Measurements from ENCODE around the gene ZNF33A. TPM values are rescaled to one million over a fixed set of nuclear protein-coding genes. Genes with fewer than 3 reads are reported as not detected.
"Not testable (repeated sequence)": the region's sequence is repeated elsewhere in the genome, so short reads cannot be mapped to it uniquely, and the experiment has no call there.

ZNF33A gene
- total and polyA plus RNA-seq, 2 donors (not counting 3 experiments of a cell fraction or from before 2014, with no cell fraction given), result 4.6 to 13.2 TPM

GRCh38 chr10:38016354-38016753 is 5.9 kb downstream of the ZNF33A start:
- ChIA-PET CTCF (no interaction called here), POLR2A (no interaction called here)
- Histone ChIP-seq H3K36me3 (ENCODE audit: control insufficient read depth in 2 of 2, extremely low read depth in 1 of 2, insufficient read depth in 2 of 2, low read length in 2 of 2) (peaks cover 5 to 9% of the 10 kb centered on the region in 2 experiments), H3K9ac (replicated peaks; ENCODE audit: extremely low read depth, insufficient read depth, low read length) (no peak overlapping the region), H3K4me3 (replicated peaks in 1 of 3; ENCODE audit: insufficient read depth in 1 of 3, low read depth in 1 of 3, low read length in 3 of 3) (no peak overlapping the region), H3K27me3 (ENCODE audit: control insufficient read depth in 2 of 2, insufficient read depth in 2 of 2, low read length in 2 of 2) (no peaks in the 10 kb centered on the region), H2AFZ (ENCODE audit: low read depth, low read length) (no peak overlapping the region), H3K4me1 (ENCODE audit: control insufficient read depth, extremely low read depth, insufficient read depth, low read length) (peaks cover 7% of the 10 kb centered on the region), H3K9me1 (replicated peaks; ENCODE audit: control insufficient read depth, extremely low read depth, insufficient read depth, low read length) (no peaks in the 10 kb centered on the region), H3K79me2 (ENCODE audit: control insufficient read depth, insufficient read depth, low read length) (no peaks in the 10 kb centered on the region), H3K9me3 (replicated peaks; ENCODE audit: control insufficient read depth, insufficient read depth, low read length) (no peaks in the 10 kb centered on the region), H3K4me2 (ENCODE audit: insufficient read depth, low read length) (no peak overlapping the region), H4K20me1 (replicated peaks; ENCODE audit: control insufficient read depth, extremely low read depth, insufficient read depth, low read length) (no peaks in the 10 kb centered on the region), H3K27ac (ENCODE audit: insufficient read depth, low read depth, low read length) (no peak overlapping the region)
- no peak for TF ChIP-seq EZH2 (IDR thresholded peaks at IDR 0.05; ENCODE audit: borderline replicate concordance, low read depth, low read length, severe bottlenecking)
- no peak for TF ChIP-seq POLR2AphosphoS5 (IDR thresholded peaks at IDR 0.05; ENCODE audit: insufficient read depth, low read depth, low read length)
- no peak for TF ChIP-seq MYC (IDR thresholded peaks at IDR 0.05; ENCODE audit: low read depth, low read length)
- TF ChIP-seq MAX (IDR thresholded peaks at IDR 0.05; ENCODE audit: insufficient read depth, insufficient read length), result no peak
- no peak for TF ChIP-seq CTCF (IDR thresholded peaks at IDR 0.05; ENCODE audit: extremely low read depth in 1 of 2, insufficient read depth in 1 of 2, low read depth in 1 of 2, low read length in 2 of 2)
- TF ChIP-seq FOS (IDR thresholded peaks at IDR 0.05; ENCODE audit: borderline replicate concordance, insufficient read depth, low read length), result no peak
- TF ChIP-seq GATA2 (IDR thresholded peaks at IDR 0.05; ENCODE audit: insufficient read depth, insufficient read length, low read depth, low read length), result no peak
- TF ChIP-seq JUN (IDR thresholded peaks at IDR 0.05; ENCODE audit: borderline replicate concordance, insufficient read depth, insufficient read length, low read depth), result no peak
- TF ChIP-seq POLR2A (IDR thresholded peaks at IDR 0.05; ENCODE audit: low read depth, low read length), result no peak
- DNase-seq (ENCODE audit: low read depth, low spot score), result no peak
- BruUV-seq (replicated peaks), result no TSS peak
- no peak for FAIRE-seq
- dilution Hi-C loops (cut with MboI; ENCODE audit: extremely low pct_ligation_motif_present, low sequenced_read_pairs), result no loop called here
- intact Hi-C loops (cut with micrococcal nuclease), result no loop called here

- CTCF ChIA-PET; H3K27ac ChIP-seq (ENCODE audit: insufficient read depth, low read depth, low read length); H4K20me1 ChIP-seq (replicated peaks; ENCODE audit: control insufficient read depth, extremely low read depth, insufficient read depth, low read length); H3K79me2 ChIP-seq (ENCODE audit: control insufficient read depth, insufficient read depth, low read length); H3K4me1 ChIP-seq (ENCODE audit: control insufficient read depth, extremely low read depth, insufficient read depth, low read length); H3K4me2 ChIP-seq (ENCODE audit: insufficient read depth, low read length); dilution Hi-C loops (cut with MboI; ENCODE audit: extremely low pct_ligation_motif_present, low sequenced_read_pairs); H3K9me3 ChIP-seq (replicated peaks; ENCODE audit: control insufficient read depth, insufficient read depth, low read length); H3K36me3 ChIP-seq (ENCODE audit: control insufficient read depth in 2 of 2, extremely low read depth in 1 of 2, insufficient read depth in 2 of 2, low read length in 2 of 2); H3K9me1 ChIP-seq (replicated peaks; ENCODE audit: control insufficient read depth, extremely low read depth, insufficient read depth, low read length); BruUV-seq (replicated peaks); H2AFZ ChIP-seq (ENCODE audit: low read depth, low read length); intact Hi-C loops (cut with micrococcal nuclease); DNase-seq (ENCODE audit: low read depth, low spot score); POLR2A ChIA-PET; H3K9ac ChIP-seq (replicated peaks; ENCODE audit: extremely low read depth, insufficient read depth, low read length); FAIRE-seq; H3K4me3 ChIP-seq (replicated peaks in 1 of 3; ENCODE audit: insufficient read depth in 1 of 3, low read depth in 1 of 3, low read length in 3 of 3); H3K27me3 ChIP-seq (ENCODE audit: control insufficient read depth in 2 of 2, insufficient read depth in 2 of 2, low read length in 2 of 2): not testable (repeated sequence)
Observed at GRCh38 chr10:38019124-38019523, 8.6 kb downstream of the ZNF33A start.

All from endothelial cell of umbilical vein (primary cell).